COLO668 (cell line): ENCODE data around the gene SMDT1.

Source experiments
- DNase-seq: peaks from one replicate; lab custom pipeline; 2025; ENCODE audit not compliant: unreplicated experiment; lab: John Stamatoyannopoulos, UW

Gene SMDT1, protein sequence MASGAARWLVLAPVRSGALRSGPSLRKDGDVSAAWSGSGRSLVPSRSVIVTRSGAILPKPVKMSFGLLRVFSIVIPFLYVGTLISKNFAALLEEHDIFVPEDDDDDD

DNA sequence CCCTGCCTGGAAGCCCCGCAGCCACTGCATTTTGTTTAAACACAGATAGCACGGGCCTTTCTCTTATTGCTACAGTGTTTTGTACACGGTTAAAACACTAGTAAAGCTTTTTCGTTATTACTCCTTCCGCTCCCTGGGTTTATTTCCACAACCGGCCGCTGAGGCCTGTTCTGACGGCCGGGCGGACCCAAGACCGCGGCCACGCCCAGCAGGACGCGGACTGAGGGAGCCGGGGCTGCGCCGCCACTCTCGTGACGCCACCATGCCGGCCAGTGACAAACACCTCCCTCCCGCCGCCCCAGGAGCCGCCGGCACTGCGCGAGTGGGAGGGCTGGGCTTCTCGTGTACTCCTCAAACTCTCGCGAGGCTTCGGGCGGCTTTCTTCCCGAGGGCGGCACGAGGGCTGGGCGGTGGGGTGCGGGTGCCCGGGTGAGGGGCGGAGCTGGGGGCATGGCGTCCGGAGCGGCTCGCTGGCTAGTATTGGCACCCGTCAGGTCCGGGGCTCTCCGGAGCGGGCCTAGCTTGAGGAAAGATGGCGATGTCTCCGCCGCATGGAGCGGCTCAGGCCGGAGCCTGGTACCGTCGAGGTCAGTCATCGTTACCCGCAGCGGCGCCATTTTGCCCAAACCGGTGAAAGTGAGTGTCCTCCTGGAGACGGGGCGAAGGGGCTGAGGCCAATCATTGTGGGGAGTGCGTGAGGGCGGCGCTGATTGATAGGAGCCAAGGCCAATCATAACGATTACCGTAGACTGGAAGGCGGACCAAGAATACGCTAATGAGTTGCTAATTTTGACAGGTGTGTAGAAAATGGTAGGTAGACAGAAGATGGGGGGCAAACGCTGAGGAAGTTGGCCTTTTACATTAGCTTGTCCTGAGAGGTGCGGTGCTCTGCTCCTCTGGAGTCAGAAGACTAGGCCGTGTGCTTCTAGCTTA is at the start of gene SMDT1:
SMDT1 (plus strand) TSS at position 382 of the 933 bp plus-strand sequence; CDS start at position 451, 69 bp downstream.
- peak; percentile 99 for DNase-seq

DNA sequence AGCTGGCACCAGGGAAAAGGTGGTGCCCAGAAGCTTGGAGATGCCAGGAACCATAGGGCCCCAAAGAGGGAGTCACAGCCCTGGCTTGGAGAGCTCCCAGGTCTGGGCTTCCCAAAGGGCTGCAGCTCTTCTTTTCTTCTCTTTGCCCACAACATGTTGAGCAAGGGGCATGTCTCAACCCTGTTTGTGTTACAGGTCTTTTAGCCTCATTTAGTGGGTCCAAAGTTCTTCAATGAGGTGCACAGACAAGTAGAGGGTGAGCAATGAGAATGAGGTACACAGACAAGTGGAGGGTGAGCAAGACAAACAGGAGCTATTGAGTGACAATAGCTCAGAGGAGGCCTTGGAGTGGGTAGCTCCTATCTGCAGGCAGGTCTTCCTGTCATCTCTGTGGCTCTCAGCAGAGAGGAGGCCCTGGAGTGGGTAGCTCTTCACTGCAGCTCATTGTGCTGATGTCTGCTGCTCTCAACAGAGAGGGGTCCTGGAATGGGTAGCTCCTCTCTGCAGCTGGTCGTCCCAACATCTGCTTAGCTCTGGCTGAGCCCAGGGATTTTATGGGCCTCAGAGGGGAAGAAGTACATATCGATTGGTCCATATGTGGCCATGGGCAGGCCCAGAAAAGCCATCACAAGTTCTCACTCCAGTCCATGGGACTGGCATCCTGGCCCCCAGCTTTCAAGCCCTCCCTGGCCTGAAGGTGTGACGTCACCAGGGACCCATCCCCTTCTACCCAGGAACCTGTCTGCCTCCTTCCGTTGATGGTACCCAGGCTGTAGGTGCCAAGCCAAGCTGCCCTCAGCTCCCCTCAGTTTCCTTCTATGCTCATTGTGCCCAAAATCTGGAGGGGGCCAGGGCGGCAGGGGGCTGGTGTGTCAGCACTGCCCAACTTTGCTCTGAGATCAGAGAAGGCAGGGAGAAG is 46.0 kb upstream of the SMDT1 start:
- DNase-seq: no peak

DNA sequence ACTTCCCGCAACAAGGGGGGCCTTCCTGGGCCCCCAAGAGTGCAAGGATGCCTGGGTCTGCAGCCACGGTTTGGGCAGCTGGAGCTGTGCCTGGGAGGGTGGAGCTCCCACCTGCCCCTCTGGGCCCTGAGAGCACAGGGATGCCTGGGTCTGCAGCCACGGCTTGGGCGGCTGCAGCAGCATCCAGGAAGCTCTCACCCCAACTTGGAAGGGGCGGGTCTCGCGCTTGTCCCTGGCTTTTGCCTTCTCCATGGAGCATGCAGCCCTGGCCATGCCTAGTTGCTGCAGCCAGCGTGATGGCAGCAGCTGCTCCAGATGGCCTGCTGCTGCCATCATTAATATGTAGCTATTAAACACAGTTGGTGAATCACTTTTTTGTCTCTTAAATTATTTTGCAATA is 44.2 kb upstream of the SMDT1 start:
- DNase-seq: no peak

DNA sequence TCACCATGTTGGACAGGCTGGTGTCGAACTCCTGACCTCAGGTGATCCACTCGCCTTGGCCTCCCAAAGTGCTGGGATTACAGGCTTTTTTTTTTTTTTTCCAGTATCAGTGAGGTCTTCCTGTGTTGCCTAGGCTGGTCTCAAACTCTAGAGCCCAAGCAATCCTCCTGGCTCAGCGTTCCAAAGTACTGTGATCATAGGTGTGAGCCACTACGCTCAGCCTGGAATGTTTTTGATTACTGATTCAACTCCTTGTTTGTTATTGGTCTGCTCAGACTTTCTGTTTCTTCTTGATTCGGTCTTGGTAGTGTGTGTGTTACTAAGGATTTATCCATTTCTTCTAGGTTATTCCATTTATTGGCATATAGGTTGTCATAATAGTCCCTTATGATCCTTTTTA is 40.2 kb upstream of the SMDT1 start:
- DNase-seq: no peak

DNA sequence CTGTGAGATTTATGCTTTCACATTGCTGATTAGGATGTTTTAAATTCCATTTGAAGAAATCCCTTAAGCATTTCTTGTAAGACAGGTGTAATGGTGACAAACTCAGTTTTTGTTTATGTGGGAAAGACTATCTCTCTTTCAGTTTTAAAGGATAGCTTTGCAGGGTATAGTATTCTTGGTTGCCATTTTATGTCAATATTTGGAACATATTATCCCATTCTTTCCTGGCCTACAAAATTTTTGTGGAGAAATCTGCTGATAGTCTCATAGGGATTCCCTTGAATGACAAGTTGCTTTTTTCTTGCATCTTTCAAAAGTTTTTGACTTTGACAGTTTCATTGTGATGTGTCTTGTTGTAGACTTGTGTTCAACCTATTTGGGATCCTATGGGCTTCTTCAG is 37.7 kb upstream of the SMDT1 start:
- DNase-seq: no peak

DNA sequence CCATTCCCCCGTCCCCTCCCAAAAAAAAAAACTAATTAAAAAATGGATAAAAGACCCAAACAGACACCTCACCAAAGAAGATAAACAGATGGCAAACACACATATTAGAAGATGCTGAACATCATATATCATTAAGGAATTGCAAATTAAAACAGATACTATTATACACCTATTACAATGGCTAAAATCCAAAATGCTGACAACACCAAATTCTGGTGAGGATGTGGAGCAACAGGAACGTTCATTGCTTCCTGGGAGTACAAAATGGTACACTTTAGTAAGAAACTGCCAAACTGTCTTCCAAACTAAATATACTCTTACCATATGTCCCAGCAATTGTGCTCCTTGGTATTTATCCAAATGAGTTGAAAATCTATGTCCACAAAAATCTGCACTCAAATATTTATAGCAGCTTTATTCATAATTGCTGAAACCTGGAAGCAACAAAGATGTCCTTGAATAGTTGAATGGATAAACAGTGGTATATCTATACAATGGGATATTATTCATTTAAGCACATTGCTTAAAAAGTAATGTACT is 28.8 kb upstream of the SMDT1 start:
- DNase-seq: no peak

DNA sequence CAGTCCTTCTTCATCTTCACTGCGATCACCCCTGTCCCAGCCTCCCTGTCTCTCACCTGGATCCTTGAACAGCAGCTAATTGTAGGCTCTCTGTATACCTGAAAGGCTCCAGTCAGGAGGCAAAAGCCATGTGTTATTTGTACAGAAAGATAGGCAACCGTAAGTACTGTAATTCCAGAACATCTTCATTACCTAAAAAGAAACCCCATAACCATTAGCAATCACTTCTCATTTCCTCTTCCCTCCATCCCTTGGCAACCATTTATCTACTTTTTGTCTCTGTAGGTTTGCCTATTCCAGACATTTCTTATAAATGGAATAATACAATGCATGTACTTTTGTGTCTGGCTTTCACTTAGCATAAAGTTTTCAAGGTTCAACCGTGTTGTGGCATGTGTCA is 26.7 kb upstream of the SMDT1 start:
- DNase-seq: no peak

DNA sequence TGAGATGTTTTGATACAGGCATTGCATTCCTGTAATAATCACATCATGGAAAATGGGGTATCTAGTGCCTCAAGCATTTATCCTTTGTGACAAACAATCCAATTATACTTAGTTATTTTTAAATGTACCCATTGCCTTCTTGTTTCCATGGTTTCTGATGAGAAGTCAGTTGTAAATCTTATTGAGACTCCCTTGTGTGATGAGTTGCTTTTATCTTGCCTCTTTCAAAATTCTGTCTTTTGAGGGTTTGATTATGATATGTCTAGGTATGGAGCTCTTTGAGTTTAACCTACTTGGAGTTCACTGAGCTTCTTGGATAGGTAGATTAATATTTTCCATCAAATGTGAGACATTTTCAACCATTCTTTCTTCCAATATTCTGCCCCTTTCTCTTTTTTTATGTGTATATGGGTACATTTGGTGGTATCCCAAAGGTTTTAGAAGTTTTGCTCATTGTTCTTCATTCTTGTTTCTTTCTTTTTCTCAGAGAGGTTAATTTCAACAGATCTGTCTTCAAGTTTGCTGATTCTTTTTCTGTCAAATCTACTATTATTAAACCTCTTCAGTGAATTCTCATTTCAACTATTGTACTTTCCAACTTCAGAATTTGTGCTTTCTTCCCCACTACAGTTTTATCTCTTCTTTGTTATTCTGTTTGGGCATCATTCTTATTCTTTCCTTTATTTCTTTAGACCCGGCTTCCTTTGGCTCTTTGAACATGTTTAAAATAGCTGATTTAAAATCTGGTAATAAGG is 22.6 kb upstream of the SMDT1 start:
- no peak for DNase-seq

DNA sequence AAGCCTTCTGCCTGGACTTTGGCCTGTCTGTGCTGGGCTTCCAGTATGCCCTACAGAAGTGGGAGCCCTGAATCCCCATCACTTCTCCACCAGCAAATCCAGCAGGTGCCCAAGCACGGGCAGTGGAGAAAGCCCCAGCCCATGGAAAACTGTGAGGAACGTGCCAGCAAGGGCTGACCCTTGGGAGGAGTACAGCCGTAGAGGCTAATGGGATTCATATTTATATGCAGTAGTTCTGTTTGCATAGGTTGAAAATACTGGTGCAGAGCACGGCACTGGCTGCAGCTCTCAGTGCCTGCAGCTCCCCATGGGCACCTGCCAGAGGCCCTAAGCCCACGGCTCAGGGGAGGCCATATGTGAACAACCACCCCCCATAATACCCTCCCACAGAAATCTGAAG is 19.0 kb upstream of the SMDT1 start:
- DNase-seq: no peak

DNA sequence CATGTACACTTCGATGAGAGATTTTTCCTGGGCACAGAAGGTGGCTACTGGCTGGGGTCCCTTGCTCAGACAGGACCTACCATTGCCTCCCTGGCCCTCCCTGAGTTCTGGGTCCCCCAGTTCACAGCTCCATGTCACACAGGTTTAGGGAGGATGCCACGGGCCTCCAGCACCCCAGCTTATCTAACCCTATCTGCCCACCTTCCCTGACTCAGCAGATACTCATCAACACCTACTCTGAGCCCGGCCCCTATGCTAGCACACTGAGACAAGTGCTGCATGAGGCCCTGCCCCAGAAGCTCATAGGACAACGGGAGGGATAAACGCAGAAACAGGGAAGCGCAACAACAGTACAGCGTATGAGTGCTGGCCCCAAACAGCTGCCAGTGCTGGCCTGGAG is 18.5 kb upstream of the SMDT1 start:
- no peak for DNase-seq

DNA sequence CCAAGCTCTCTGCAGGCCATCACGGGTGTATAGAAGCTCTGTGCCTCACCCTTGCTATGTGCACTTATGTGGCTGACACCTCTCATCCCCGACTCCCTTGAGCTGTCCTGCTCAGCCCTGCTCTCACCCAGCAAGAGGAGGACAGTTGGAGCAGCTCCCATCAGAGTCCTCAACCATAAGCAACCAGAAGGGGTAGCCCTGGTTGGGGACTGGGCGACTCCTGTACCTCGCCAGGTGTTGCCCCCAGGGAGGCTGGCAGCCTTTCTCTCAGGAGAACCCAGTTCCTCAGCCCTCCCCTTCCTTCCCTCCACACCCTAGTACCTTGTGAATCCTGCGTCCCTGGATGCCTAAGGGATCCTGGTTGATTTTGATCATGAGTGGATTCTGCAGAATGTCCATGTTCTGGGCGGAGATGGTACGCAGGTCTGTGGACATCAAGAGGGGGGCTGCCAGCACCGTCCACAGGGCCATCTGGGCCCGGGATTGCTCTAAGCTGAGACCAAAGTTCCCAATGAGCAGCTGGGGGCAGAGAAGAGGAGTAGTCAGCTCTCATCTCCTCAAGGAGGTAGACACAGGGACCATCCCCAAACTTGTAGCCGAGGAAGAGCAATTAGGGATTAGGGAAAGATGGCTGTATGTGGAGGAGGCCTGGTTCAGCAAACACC is 16.9 kb upstream of the SMDT1 start:
- DNase-seq: no peak

DNA sequence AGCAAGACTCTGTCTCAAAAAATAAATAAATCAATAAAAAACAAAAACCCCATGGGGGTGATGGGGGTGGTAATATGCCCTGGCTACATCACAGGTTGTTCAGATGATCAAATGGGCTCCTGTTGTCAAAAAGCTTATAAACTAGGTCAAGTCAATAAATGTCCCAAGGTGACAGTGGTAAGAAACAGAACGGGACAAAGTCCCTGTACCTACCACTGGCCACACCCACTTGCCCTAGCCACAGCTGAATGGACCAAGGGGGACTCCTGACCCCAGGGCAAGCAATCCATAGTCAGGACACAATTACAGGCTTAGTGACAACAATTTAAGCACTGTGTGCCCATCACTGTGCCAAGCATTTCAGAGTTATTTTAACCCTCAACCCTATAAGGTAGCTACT is 14.9 kb upstream of the SMDT1 start:
- DNase-seq: no peak

DNA sequence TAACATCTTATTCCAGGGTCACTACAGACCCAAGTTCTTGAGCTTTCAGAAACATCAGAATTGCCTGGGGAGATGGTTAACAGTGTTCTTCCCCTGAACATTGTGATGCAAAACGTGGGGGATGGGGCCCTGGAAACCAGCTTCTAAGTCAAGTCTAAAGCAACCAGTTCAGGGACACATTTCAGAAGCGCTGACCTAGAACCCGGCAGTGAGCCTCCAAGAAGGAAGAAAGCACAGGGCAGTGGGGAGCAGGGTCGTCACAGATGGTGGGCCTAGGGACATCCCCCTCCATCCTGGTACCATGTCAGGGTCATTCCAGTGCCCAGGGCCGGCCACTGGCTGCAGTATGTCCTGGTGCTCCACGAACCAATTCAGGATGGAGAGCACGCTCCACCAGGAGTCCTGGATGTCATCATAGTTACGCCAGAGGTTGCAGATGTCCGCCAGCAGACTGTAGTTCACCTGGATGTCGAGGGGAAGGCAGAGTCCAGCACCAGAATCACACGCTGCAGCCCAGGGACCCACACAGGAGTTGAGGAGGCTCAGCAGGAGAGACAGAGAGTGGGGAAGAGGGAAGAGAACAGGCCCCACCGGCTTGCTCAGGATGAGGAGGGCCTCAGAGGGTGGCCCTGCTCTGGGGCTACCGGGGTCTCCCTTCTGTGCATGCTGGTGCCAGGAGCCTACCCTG is 13.9 kb upstream of the SMDT1 start:
- DNase-seq: no peak

DNA sequence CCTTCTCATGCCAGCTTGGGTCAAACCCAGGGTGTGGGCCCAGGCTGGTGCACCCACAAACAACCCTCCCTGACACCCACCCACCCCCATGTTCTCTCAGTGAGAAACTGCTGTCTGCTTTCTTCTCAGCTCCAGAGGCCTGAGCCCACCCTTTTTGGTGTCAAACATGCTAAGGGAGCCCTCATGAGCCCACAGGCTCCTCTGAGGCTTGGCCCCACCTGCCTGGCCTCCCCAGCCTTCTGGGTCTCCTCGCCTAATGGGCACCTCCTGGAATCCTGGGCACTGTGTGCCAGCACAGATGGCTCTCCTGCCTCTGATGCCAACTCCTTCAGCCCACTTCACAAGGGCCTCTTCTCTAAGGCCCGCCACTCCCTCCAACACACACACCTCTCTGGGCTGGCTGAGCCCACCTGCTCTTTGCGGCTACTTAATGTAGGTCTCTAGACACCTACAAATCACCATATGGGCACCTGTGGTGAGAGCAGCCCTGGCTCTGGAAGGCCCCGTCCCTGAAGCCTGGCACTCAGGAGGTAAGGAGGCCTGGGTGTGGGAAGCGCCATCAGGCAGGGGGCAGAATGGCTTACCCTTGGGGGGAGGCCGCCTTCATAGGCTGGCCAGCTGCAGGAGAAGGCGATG is 13.3 kb upstream of the SMDT1 start:
- no peak for DNase-seq

DNA sequence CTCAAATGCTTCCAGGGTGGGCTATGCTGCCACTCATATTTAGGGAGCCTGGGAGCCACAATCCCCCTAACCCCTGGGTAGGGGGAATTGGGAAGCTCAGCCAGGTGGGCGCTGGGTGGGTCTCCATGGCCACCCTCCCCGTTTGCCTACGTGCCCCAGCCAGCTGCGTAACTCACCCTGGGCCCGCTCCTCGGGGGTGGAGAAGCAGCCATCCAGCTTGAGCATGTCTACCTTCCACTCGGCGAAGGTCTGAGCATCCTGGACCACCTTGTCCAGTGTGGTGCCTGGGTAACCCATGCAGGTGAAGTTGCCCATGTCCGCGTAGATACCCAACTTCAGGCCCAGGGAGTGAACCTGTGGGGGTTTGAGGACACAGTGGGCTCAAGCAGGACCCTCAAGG is 12.6 kb upstream of the SMDT1 start:
- DNase-seq: no peak

DNA sequence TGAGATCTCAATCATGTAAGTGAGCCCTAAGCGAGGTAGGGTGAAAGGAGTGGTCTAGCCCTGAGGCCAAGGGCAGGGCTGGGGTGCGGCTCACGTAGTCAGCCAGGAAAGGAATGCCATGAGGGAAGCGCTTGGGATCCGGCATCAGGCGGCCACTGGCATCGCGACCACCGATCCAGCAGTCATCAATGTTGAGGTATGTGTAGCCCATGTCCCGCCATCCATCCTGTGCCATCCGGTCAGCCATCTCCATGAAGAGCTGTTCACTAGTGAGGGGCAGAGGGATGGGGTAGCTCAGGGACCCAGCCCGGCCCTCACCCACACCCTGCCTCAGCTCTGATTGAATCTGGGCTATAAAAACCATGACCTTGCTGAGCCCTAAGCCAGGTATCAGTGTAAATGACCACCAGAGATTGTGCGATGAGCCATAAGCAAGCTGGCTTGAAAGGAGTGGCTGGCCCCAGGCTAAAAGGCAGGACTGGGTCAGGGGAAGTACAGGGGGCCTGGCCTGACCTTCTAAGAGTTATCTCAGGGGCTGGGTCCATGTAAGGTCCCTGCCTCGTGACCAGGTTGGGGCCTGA is 11.7 kb upstream of the SMDT1 start:
- DNase-seq: no peak

DNA sequence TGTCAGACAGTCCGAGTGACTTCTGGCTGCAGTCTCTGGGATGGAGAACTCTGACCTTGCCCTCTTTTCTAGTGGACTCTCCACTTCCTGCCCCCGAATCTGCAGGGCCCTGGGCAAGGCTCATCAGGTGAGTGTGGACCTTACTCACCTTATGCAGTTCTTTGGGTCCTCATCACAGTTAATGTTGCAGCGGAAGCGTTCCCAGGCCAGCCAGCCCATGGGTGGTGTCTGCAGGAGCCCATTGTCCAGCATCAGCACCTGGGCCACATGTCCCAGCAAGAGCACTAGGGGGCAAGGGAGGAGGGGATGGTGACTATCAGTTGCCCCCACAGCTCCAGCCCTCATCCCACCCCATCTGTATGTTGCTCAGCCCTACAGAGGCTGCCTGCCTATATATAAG is 11.2 kb upstream of the SMDT1 start:
- DNase-seq: no peak

DNA sequence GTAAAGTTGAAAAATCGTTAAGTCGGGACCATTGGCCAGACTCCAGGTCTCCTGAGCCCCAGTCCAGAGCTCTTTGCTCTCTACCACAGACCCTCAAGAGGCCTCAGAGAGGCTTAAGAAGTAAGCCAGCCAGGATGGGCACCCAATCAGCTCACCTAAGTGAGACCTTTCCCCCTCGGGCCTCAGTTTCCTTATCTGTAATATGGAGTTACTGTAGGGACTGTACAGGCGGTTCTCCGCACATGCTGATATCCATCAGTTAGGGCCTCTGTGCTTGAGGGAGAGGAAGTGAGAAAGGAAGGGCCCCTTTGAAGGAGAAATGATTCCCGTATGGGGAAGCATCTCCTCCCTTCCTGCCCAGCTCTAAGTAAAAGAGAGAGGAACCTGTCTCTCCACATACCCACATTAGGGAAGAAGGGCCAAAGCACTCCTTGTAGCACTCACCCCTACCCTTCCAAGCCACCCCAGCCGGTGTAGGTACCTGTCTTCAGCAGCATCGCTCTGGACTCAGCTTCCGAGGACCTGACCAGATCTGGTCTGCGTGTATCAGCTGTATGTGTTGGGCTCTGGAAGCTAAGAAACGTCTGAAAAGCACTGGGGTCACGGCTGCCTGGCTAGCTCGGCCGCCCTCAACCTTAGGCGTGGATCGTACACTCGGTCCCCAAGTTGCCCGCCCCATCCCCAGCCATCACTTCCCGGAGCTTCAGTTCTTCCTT is 9.5 kb upstream of the SMDT1 start:
- peak; percentile 47 for DNase-seq
